ENCODE data around the gene CADM2. TPM values are rescaled to one million over a fixed set of nuclear protein-coding genes. Genes with fewer than 3 reads are reported as not detected.
"Not testable (repeated sequence)": the region's sequence is repeated elsewhere in the genome, so short reads cannot be mapped to it uniquely, and the experiment has no call there.

CADM2 gene
- total RNA-seq, 2 donors from 2014 or later = 24.1 to 29.8 TPM

GRCh38 chr3:85697156-85697555 is 738.4 kb downstream of the CADM2 start:
- no peaks in the 10 kb centered on the region for H3K36me3 ChIP-seq (ENCODE audit: control insufficient read depth, insufficient read depth, low read length)
- Mint-ChIP-seq H3K27me3 (ENCODE audit: insufficient read depth) (no peaks in the 10 kb centered on the region), H3K36me3 (ENCODE audit: low read depth) (no peaks in the 10 kb centered on the region), H3K9me3 (peaks cover 29% of the 10 kb centered on the region), H3K4me3 (no peak overlapping the region), H3K27ac (no peak overlapping the region), H3K4me1 (no peaks in the 10 kb centered on the region)
- H3K9ac ChIP-seq (ENCODE audit: extremely low read depth, low read length, poor library complexity, severe bottlenecking) = no peak overlapping the region
- no peak overlapping the region for H3K4me3 ChIP-seq (ENCODE audit: low read length)
- no CpG with 5 or more reads among the region's 1 CpG for WGBS, 2 experiments (ENCODE audit: insufficient coverage in 1 of 2, insufficient read length in 1 of 2)
- H3K9me3 ChIP-seq (ENCODE audit: control insufficient read depth, low read length) = peaks cover 11% of the 10 kb centered on the region
- TF ChIP-seq CTCF (conservative IDR thresholded peaks at IDR 0.05) = no peak
- H3K4me1 ChIP-seq (ENCODE audit: control insufficient read depth, insufficient read depth, low read length) = no peaks in the 10 kb centered on the region
- no peak for DNase-seq
- H3K27me3 ChIP-seq (ENCODE audit: control insufficient read depth, insufficient read depth, low read length, poor library complexity, severe bottlenecking) = no peaks in the 10 kb centered on the region
- H3K27ac ChIP-seq (ENCODE audit: low read depth, low read length) = no peak overlapping the region

GRCh38 chr3:85706130-85706529 is 747.3 kb downstream of the CADM2 start:
- Histone ChIP-seq H3K27me3 (ENCODE audit: control insufficient read depth, insufficient read depth, low read length, poor library complexity, severe bottlenecking) (no peaks in the 10 kb centered on the region), H3K4me3 (ENCODE audit: low read length) (no peak overlapping the region), H3K27ac (ENCODE audit: low read depth, low read length) (no peak overlapping the region), H3K9ac (ENCODE audit: extremely low read depth, low read length, poor library complexity, severe bottlenecking) (no peak overlapping the region), H3K36me3 (ENCODE audit: control insufficient read depth, insufficient read depth, low read length) (no peaks in the 10 kb centered on the region), H3K4me1 (ENCODE audit: control insufficient read depth, insufficient read depth, low read length) (no peaks in the 10 kb centered on the region), H3K9me3 (ENCODE audit: control insufficient read depth, low read length) (no peaks in the 10 kb centered on the region)
- WGBS, 2 experiments (ENCODE audit: insufficient coverage in 1 of 2, insufficient read length in 1 of 2) = 80 to 93% methylated on average over 1 to 2 of the region's 2 CpGs
- Mint-ChIP-seq H3K27me3 (ENCODE audit: insufficient read depth) (no peaks in the 10 kb centered on the region), H3K36me3 (ENCODE audit: low read depth) (no peaks in the 10 kb centered on the region), H3K27ac (no peak overlapping the region), H3K4me3 (no peak overlapping the region), H3K4me1 (no peaks in the 10 kb centered on the region), H3K9me3 (peaks cover under 1% of the 10 kb centered on the region)
- no peak for TF ChIP-seq CTCF (conservative IDR thresholded peaks at IDR 0.05)
- no peak for DNase-seq

GRCh38 chr3:85708325-85708724 is 749.5 kb downstream of the CADM2 start:
- H3K4me3 ChIP-seq (ENCODE audit: low read length); H3K9me3 Mint-ChIP-seq; H3K9ac ChIP-seq (ENCODE audit: extremely low read depth, low read length, poor library complexity, severe bottlenecking); H3K27ac ChIP-seq (ENCODE audit: low read depth, low read length); H3K36me3 ChIP-seq (ENCODE audit: control insufficient read depth, insufficient read depth, low read length); H3K27me3 ChIP-seq (ENCODE audit: control insufficient read depth, insufficient read depth, low read length, poor library complexity, severe bottlenecking); H3K27ac Mint-ChIP-seq; H3K36me3 Mint-ChIP-seq (ENCODE audit: low read depth); H3K4me3 Mint-ChIP-seq; H3K27me3 Mint-ChIP-seq (ENCODE audit: insufficient read depth); H3K9me3 ChIP-seq (ENCODE audit: control insufficient read depth, low read length); H3K4me1 ChIP-seq (ENCODE audit: control insufficient read depth, insufficient read depth, low read length); DNase-seq; H3K4me1 Mint-ChIP-seq: not testable (repeated sequence)
- WGBS, 2 experiments (ENCODE audit: insufficient coverage in 1 of 2, insufficient read length in 1 of 2) = no CpG with 5 or more reads among the region's 1 CpG

- no peaks in the 10 kb centered on the region for H3K9me3 ChIP-seq (ENCODE audit: control insufficient read depth, low read length)
- no peak overlapping the region for H3K9ac ChIP-seq (ENCODE audit: extremely low read depth, low read length, poor library complexity, severe bottlenecking)
- H3K36me3 ChIP-seq (ENCODE audit: control insufficient read depth, insufficient read depth, low read length) = no peaks in the 10 kb centered on the region
- H3K27ac ChIP-seq (ENCODE audit: low read depth, low read length) = no peak overlapping the region
- Mint-ChIP-seq H3K27ac (no peak overlapping the region), H3K27me3 (ENCODE audit: insufficient read depth) (no peaks in the 10 kb centered on the region), H3K4me3 (no peak overlapping the region), H3K36me3 (ENCODE audit: low read depth) (no peaks in the 10 kb centered on the region), H3K9me3 (no peaks in the 10 kb centered on the region), H3K4me1 (no peaks in the 10 kb centered on the region)
- no peak overlapping the region for H3K4me3 ChIP-seq (ENCODE audit: low read length)
- no peak for DNase-seq
- WGBS, 2 experiments (ENCODE audit: insufficient coverage in 1 of 2, insufficient read length in 1 of 2) = 83% methylated on average over 2 of the region's 2 CpGs; no CpG with 5 or more reads in 1 of the 2 experiments
- no peaks in the 10 kb centered on the region for H3K4me1 ChIP-seq (ENCODE audit: control insufficient read depth, insufficient read depth, low read length)
- no peak for TF ChIP-seq CTCF (conservative IDR thresholded peaks at IDR 0.05)
- no peaks in the 10 kb centered on the region for H3K27me3 ChIP-seq (ENCODE audit: control insufficient read depth, insufficient read depth, low read length, poor library complexity, severe bottlenecking)
Measured at GRCh38 chr3:85709346-85709892, 750.6 kb downstream of the CADM2 start.

Data from endodermal cell (in vitro differentiated cells).